Parathyroid adenoma (tissue), 2 donors: ENCODE results near the gene ALG11.

ENCODE experiments used
- H2AFZ ChIP-seq: fragments of 300-600 bp; sonication (generic); one replicate; pipeline ENCODE4 v1.7.0; 2017; ENCODE audit warnings: antibody characterized with exemption, mild to moderate bottlenecking
- H3K27ac ChIP-seq: fragments of 300-600 bp; sonication (generic); one replicate; pipeline ENCODE4 v1.7.0; 2017
- H3K27me3 ChIP-seq: fragments of 300-600 bp; sonication (generic); one replicate; pipeline ENCODE4 v1.7.0; 2017; ENCODE audit warnings: low read length; ENCODE audit not compliant: control insufficient read depth, insufficient read depth
- H3K36me3 ChIP-seq: fragments of 300-600 bp; sonication (generic); one replicate; pipeline ENCODE4 v1.7.0; 2017; ENCODE audit warnings: low read length; ENCODE audit not compliant: control insufficient read depth, insufficient read depth
- H3K4me1 ChIP-seq: fragments of 300-600 bp; sonication (generic); one replicate; pipeline ENCODE4 v1.7.0; 2017; ENCODE audit warnings: control low read depth
- H3K4me2 ChIP-seq: fragments of 300-600 bp; sonication (generic); one replicate; pipeline ENCODE4 v1.7.0; 2017; ENCODE audit warnings: low read length
- H3K4me3 ChIP-seq: fragments of 300-600 bp; sonication (generic); one replicate; pipeline ENCODE4 v1.7.0; 2017; ENCODE audit warnings: low read depth, low read length
- H3K79me2 ChIP-seq: fragments of 300-600 bp; sonication (generic); one replicate; pipeline ENCODE4 v1.7.0; 2017; ENCODE audit warnings: control low read depth
- H3K9ac ChIP-seq: fragments of 300-600 bp; sonication (generic); one replicate; pipeline ENCODE4 v1.7.0; 2017; ENCODE audit warnings: mild to moderate bottlenecking
- H3K9me3 ChIP-seq: fragments of 300-600 bp; sonication (generic); one replicate; pipeline ENCODE4 v1.7.0; 2017; ENCODE audit warnings: low read length; ENCODE audit not compliant: control insufficient read depth
- TF ChIP-seq, protein P1 (sequence below): fragments of 300-600 bp; sonication (generic); IDR thresholded peaks from one replicate; pipeline ENCODE4 v1.7.0; 2017; ENCODE audit warnings: antibody characterized with exemption, mild to moderate bottlenecking
- donor health status: primary hyperparathyroidism.

ALG11 gene

GRCh38 chr13:51997186-51997585 lies 15.0 kb upstream of the ALG11 start:
- Histone ChIP-seq H3K4me1 (peaks cover 23% of the 10 kb centered on the region), H3K27ac (no peak overlapping the region), H3K4me2 (no peak overlapping the region), H3K9me3 (no peaks in the 10 kb centered on the region), H3K36me3 (no peaks in the 10 kb centered on the region), H3K9ac (no peak overlapping the region), H3K79me2 (no peaks in the 10 kb centered on the region), H2AFZ (no peak overlapping the region), H3K27me3 (no peaks in the 10 kb centered on the region), H3K4me3 (no peak overlapping the region)
- TF ChIP-seq, protein P1, sequence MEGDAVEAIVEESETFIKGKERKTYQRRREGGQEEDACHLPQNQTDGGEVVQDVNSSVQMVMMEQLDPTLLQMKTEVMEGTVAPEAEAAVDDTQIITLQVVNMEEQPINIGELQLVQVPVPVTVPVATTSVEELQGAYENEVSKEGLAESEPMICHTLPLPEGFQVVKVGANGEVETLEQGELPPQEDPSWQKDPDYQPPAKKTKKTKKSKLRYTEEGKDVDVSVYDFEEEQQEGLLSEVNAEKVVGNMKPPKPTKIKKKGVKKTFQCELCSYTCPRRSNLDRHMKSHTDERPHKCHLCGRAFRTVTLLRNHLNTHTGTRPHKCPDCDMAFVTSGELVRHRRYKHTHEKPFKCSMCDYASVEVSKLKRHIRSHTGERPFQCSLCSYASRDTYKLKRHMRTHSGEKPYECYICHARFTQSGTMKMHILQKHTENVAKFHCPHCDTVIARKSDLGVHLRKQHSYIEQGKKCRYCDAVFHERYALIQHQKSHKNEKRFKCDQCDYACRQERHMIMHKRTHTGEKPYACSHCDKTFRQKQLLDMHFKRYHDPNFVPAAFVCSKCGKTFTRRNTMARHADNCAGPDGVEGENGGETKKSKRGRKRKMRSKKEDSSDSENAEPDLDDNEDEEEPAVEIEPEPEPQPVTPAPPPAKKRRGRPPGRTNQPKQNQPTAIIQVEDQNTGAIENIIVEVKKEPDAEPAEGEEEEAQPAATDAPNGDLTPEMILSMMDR, result no peak

- Histone ChIP-seq H3K9me3 (no peaks in the 10 kb centered on the region), H3K4me1 (peaks cover 23% of the 10 kb centered on the region), H3K79me2 (no peaks in the 10 kb centered on the region), H3K36me3 (no peaks in the 10 kb centered on the region), H3K4me3 (no peak overlapping the region), H3K27me3 (no peaks in the 10 kb centered on the region), H2AFZ (no peak overlapping the region), H3K27ac (no peak overlapping the region), H3K9ac (no peak overlapping the region), H3K4me2 (peak overlapping the region; percentile 9)
- TF ChIP-seq, protein P1, result no peak
Measured at GRCh38 chr13:51997641-51998330, 14.4 kb upstream of the ALG11 start.

- Histone ChIP-seq H3K27me3 (no peaks in the 10 kb centered on the region), H2AFZ (peak overlapping the region; percentile 68), H3K36me3 (no peaks in the 10 kb centered on the region), H3K9ac (no peak overlapping the region), H3K27ac (peak overlapping the region; percentile 87), H3K4me3 (peak overlapping the region; percentile 40), H3K4me1 (peaks cover 23% of the 10 kb centered on the region), H3K4me2 (peak overlapping the region; percentile 60), H3K9me3 (no peaks in the 10 kb centered on the region), H3K79me2 (no peaks in the 10 kb centered on the region)
- TF ChIP-seq, protein P1, result no peak
Measured at GRCh38 chr13:51998723-51999509, 13.3 kb upstream of the ALG11 start.

DNA sequence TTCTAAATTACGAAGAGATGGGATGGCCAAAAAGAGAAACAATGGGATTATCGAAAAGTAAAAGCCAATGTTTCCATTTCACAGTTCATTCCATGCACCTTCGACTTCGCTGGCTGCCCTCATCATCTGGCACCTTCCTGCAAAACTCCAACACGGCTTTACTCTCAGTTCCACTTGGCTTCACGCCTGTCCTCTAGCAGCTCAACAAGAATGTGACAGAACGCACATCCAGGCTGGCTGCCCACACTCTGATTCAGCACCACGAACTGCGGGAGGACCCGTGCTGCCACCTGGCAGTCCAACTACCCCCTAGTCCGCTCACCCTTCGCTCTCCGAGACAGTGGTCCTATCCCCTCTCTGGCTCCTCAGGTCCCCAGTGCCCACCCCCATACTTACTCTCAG lies 12.7 kb upstream of the ALG11 start:
- Histone ChIP-seq H3K27me3 (no peaks in the 10 kb centered on the region), H3K9me3 (no peaks in the 10 kb centered on the region), H3K4me1 (peaks cover 23% of the 10 kb centered on the region), H3K36me3 (no peaks in the 10 kb centered on the region), H3K4me3 (peak overlapping the region; percentile 40), H3K4me2 (peak overlapping the region; percentile 60), H3K9ac (no peak overlapping the region), H3K27ac (peak overlapping the region; percentile 87), H2AFZ (peak overlapping the region; percentile 68), H3K79me2 (no peaks in the 10 kb centered on the region)
- TF ChIP-seq, protein P1, result no peak
